Epithelial cell of esophagus (primary cell): Measurements from ENCODE around the gene LAMTOR3.

Experiments
- DNase-seq: peaks from one replicate; pipeline ENCODE4 v3.0.0; 2010; ENCODE audit warnings: low read depth
- H3K4me3 ChIP-seq: 2 replicates; pipeline ENCODE4 v1.5.1; 2011; ENCODE audit warnings: mild to moderate bottlenecking, low read length, control low read depth
- TF ChIP-seq, protein P1 (sequence below): IDR thresholded peaks from 2 replicates; pipeline ENCODE4 v1.5.1; 2011; ENCODE audit warnings: low read depth, mild to moderate bottlenecking, low read length, control low read depth, inconsistent platforms; ENCODE audit not compliant: insufficient read depth; ENCODE audit errors: missing control alignments

The LAMTOR3 gene

DNA sequence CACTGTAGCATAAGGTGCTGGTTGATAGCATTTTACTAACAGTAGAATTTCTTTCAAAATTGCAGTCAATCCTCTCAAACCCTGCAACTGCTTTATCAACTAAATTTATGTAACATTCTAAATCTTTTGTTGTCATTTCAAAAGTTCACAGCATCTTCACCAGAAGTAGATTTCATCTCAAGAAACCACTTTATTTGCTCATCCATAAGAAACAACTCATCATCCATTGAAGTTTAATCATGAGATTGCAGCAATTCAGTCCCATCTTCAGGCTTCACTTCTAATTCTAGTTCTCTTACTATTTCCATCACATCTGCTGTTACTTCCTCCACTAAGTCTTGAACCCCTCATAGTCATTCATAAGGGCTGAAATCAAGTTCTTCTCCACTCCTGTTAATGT, 21.7 kb downstream of the LAMTOR3 start:
- TF ChIP-seq, protein P1, sequence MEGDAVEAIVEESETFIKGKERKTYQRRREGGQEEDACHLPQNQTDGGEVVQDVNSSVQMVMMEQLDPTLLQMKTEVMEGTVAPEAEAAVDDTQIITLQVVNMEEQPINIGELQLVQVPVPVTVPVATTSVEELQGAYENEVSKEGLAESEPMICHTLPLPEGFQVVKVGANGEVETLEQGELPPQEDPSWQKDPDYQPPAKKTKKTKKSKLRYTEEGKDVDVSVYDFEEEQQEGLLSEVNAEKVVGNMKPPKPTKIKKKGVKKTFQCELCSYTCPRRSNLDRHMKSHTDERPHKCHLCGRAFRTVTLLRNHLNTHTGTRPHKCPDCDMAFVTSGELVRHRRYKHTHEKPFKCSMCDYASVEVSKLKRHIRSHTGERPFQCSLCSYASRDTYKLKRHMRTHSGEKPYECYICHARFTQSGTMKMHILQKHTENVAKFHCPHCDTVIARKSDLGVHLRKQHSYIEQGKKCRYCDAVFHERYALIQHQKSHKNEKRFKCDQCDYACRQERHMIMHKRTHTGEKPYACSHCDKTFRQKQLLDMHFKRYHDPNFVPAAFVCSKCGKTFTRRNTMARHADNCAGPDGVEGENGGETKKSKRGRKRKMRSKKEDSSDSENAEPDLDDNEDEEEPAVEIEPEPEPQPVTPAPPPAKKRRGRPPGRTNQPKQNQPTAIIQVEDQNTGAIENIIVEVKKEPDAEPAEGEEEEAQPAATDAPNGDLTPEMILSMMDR = no peak
- no peak for DNase-seq
- H3K4me3 ChIP-seq = no peak overlapping the region

GRCh38 chr4:99868126-99868596, 26.1 kb downstream of the LAMTOR3 start:
- no peak overlapping the region for H3K4me3 ChIP-seq
- no peak for DNase-seq
- TF ChIP-seq, protein P1 = no peak

DNA sequence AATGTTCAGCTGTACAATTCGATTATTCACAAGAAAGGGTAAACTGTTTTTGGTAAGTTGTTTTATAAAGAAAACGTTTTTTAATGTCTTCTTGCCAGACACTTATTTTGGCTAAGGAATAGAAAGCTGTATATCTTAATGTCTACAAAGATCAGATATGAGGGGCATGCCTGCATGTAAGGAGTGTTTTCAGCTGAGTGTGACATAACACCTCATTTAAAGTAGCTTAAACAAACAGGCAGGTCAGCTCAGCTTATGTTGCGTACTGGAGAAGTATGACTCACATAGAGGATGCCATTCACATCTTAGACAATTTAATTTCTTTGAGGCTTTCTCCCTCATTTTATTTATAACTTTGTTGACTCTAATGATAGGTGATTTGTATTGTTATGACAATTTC, 30.4 kb downstream of the LAMTOR3 start:
- H3K4me3 ChIP-seq = no peak overlapping the region
- DNase-seq = peak; percentile 74
- TF ChIP-seq, protein P1 = no peak

GRCh38 chr4:99861120-99861905, 32.9 kb downstream of the LAMTOR3 start:
- no peak for DNase-seq

DNA sequence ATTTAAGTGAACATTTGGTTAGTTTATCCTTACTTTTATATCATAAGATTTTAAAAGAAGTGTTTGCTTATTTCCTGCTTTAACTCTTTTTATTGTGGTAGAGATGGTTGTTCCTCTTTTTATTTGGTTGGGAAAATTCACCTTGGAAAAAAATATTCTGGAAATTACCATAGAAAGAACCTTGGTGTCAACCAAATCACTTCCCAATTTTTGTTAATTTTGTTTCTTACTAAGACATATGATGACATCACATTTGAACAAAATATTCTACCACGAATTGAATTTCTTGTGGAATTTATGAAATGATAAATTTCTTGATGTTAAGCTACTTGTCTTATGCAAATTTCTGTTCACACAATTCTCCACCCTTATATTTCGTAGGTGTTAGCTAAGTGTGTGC, 33.7 kb downstream of the LAMTOR3 start:
- DNase-seq = no peak
- TF ChIP-seq, protein P1 = no peak
- no peak overlapping the region for H3K4me3 ChIP-seq

More at GRCh38 chr4:99861120-99861905, 32.9 kb downstream of the LAMTOR3 start:
- TF ChIP-seq, protein P1 = no peak
- no peak overlapping the region for H3K4me3 ChIP-seq

GRCh38 chr4:99859618-99860017, 34.6 kb downstream of the LAMTOR3 start:
- DNase-seq = no peak
- TF ChIP-seq, protein P1 = no peak
- no peak overlapping the region for H3K4me3 ChIP-seq

DNA sequence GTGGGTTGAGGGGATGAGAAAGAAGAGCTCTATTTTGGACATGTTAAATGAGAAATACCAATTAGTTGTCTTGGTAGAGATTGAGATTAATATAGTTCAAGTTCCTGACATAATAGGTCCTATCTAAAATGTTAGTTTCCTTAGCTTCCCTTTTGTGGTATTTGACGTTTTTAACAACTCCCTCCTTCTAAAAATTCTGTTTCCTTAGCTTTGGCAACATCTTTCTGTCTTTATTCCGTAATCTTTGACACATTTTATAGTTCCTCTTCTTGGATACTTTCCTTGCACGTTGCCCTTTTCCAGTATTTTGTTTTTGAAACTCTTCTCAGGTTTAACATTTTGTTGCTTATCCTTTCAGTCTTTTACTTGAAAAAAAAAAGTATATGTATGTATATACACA, 36.9 kb downstream of the LAMTOR3 start:
- TF ChIP-seq, protein P1 = no peak
- no peak overlapping the region for H3K4me3 ChIP-seq
- no peak for DNase-seq
